Motor neuron (in vitro differentiated cells): ENCODE data around the gene PCAT7. TPM values are rescaled to one million over a fixed set of nuclear protein-coding genes. Genes with fewer than 3 reads are reported as not detected.

Source experiments
- ATAC-seq, 8 experiments: fragments of 200-7000 bp; cut with Tn5 transposase; replicated peaks in 6 of 8; 2 replicates each; pipeline ENCODE4 v1.8.0; 2021; ENCODE audit warnings: mild to moderate bottlenecking in 8 of 8, moderate library complexity in 8 of 8
- H3K27ac ChIP-seq, 2 donors: fragments of 250-450 bp; sonication (Bioruptor Pico); 2 replicates each; pipeline ENCODE4 v1.9.0; 2021; ENCODE audit warnings: antibody characterized with exemption in 2 of 2, mild to moderate bottlenecking in 2 of 2, moderate library complexity in 1 of 2
- H3K4me1 ChIP-seq, 2 donors: fragments of 250-450 bp; sonication (Bioruptor Pico); replicated peaks in 1 of 2; 2 replicates each; pipeline ENCODE4 v1.6.1; 2021; ENCODE audit warnings: antibody characterized with exemption in 2 of 2, mild to moderate bottlenecking in 2 of 2, moderate library complexity in 1 of 2
- H3K4me3 ChIP-seq, 5 donors: fragments of 250-450 bp; sonication (Bioruptor Pico); 2 replicates each; pipeline ENCODE4 v1.9.0; 2021; ENCODE audit warnings: antibody characterized with exemption in 5 of 5, mild to moderate bottlenecking in 5 of 5, moderate library complexity in 4 of 5
- WGBS, 10 experiments: fragments of 450-650 bp; shearing (Covaris generic); methylation state at CpG; one replicate each; pipeline ENCODE4 v1.0.0; 2022; 5-methylcytosine and 5-hydroxymethylcytosine counted together
- in situ Hi-C, 9 experiments: fragments of 400-800 bp; cut with MboI; loops; one replicate each; pipeline ENCODE4 v1.15.0; 2021; ENCODE audit warnings: low sequenced_read_pairs in 9 of 9, low pct_unique_long_range_greater_than_20kb in 2 of 9; ENCODE audit not compliant: unreplicated experiment in 9 of 9
- total RNA-seq, 8 experiments: library from RNA; unstranded; fragments of 300-600 nt; gene quantifications; 2 replicates each; pipeline versions ENCODE4 v1.2.3 to v1.2.4, GENCODE V29; 2022

PCAT7 gene
- total RNA-seq, 8 experiments from 2014 or later = 0.15 to 18.0 (median 5.3) TPM; not detected in 1

GRCh38 chr9:94619026-94619425, 64.1 kb downstream of the PCAT7 start:
- Histone ChIP-seq H3K27ac (no peak overlapping the region), H3K4me1 (no peaks in the 10 kb centered on the region), H3K4me3 (no peak overlapping the region)
- 0 to 100% (median 93%) methylated on average over 1 to 4 of the region's 4 CpGs; no CpG with 5 or more reads in 2 of the 10 experiments for WGBS, 10 experiments
- ATAC-seq = no peak
- in situ Hi-C loops = no loop called here

Other genes starting within 250 kb of the PCAT7 start
- gene NUTM2F, start 226.4 kb upstream of the PCAT7 start, total RNA-seq = 1 to 10 TPM in 1 of 8 experiments, under 1 TPM in 4, not detected in 3; 0.17 to 1.0 (median 0.50) TPM
- under 1 TPM in 3 of 8 experiments, not detected in 5; 0.05 to 0.42 (median 0.29) TPM for gene FBP2, start 38.7 kb downstream of the PCAT7 start, total RNA-seq
- under 1 TPM in 2 of 8 experiments, not detected in 6; 0.33 TPM for gene FBP1, start 84.4 kb downstream of the PCAT7 start, total RNA-seq
- 100 to 1,000 TPM in 1 of 8 experiments, 10 to 100 TPM in 4, 1 to 10 TPM in 3; 8.0 to 152 (median 16.8) TPM for gene AOPEP, start 171.6 kb downstream of the PCAT7 start, total RNA-seq